ENCODE results near the gene KCNH4. TPM values are rescaled to one million over a fixed set of nuclear protein-coding genes. Genes with fewer than 3 reads are reported as not detected.

The KCNH4 gene
- total and polyA plus RNA-seq, 2 donors (not counting 1 experiment from before 2014, with no cell fraction given), result 0.62 to 1.0 TPM

GRCh38 chr17:42184713-42185620 lies 4.0 kb upstream of the KCNH4 start, which contains the start of gene HCRT:
HCRT (minus strand) TSS chr17:42185452; CDS start chr17:42185365, 87 bp downstream.
- H3K27ac ChIP-seq (ENCODE audit: low read length in 2 of 2), result peak within 1 kb of the TSS in 1 of 2 donors; percentile 95
- no peaks in the 10 kb centered on the region for H3K27me3 Mint-ChIP-seq

More at GRCh38 chr17:42184713-42185620, 4.0 kb upstream of the KCNH4 start, which contains the start of gene HCRT:
- CTCF ChIA-PET, result interaction anchor here (0.9 to 2.5 kb wide), 9 partner anchors 10 to 221 kb away, joined by 3 to 11 read pairs (median 4); partner anchors contain the start of gene GHDC
- peaks cover 30 to 42% of the 10 kb centered on the region in 2 donors for H3K4me1 ChIP-seq (ENCODE audit: control insufficient read depth in 2 of 2, insufficient read depth in 2 of 2, low read length in 2 of 2)
- H3K27me3 ChIP-seq (replicated peaks in 1 of 4; ENCODE audit: control extremely low read depth in 1 of 4, control insufficient read depth in 3 of 4, insufficient read depth in 4 of 4, low read length in 3 of 4), result peaks cover 0 to 13% (median 2%) of the 10 kb centered on the region in 4 experiments
- no peak for ATAC-seq (ENCODE audit: low read depth)
- 98% methylated on average over 7 of the region's 11 CpGs for WGBS (ENCODE audit: insufficient coverage)
- peaks cover 40% of the 10 kb centered on the region for H3K4me1 Mint-ChIP-seq
- H3K9ac ChIP-seq (ENCODE audit: low read length), result peak within 1 kb of the TSS; percentile 77
- TF ChIP-seq EZH2 (IDR thresholded peaks at IDR 0.05; ENCODE audit: borderline replicate concordance, insufficient read depth, low read depth, low read length, poor library complexity, severe bottlenecking), result no peak
- TF ChIP-seq CTCF (IDR thresholded peaks at IDR 0.05), result no peak
- H3K36me3 ChIP-seq (replicated peaks in 1 of 2; ENCODE audit: control extremely low read depth in 1 of 2, control insufficient read depth in 1 of 2, extremely low read depth in 1 of 2, insufficient read depth in 2 of 2, low read length in 1 of 2), result no peaks in the 10 kb centered on the region
- H3K79me2 ChIP-seq (ENCODE audit: control insufficient read depth, insufficient read depth, low read length), result no peaks in the 10 kb centered on the region
- no peak for DNase-seq
- intact Hi-C loops (cut with micrococcal nuclease), result loop anchor here (1.0 to 5.0 kb wide), 5 partner anchors 9 to 1368 kb away; partner anchors contain the start of genes ATP6V0A1 and GHDC
- H3K27ac Mint-ChIP-seq, result peak within 1 kb of the TSS; percentile 93
- H3K4me3 ChIP-seq (ENCODE audit: control extremely low read depth in 1 of 5, extremely low read depth in 1 of 5, insufficient read depth in 1 of 5, low read depth in 2 of 5, low read length in 4 of 5), result peak within 1 kb of the TSS in 4 of 5 experiments; percentile 64 to 81 (median 77)
- H3K4me2 ChIP-seq (replicated peaks; ENCODE audit: low read depth, low read length, poor library complexity, severe bottlenecking), result peak within 1 kb of the TSS; percentile 88
- peak within 1 kb of the TSS; percentile 93 for H3K4me3 Mint-ChIP-seq
- no peaks in the 10 kb centered on the region for H3K9me3 Mint-ChIP-seq (ENCODE audit: insufficient read depth)
- peak within 1 kb of the TSS; percentile 84 for H2AFZ ChIP-seq (ENCODE audit: insufficient read depth, low read depth, low read length, poor library complexity, severe bottlenecking)
- H4K20me1 ChIP-seq (ENCODE audit: control insufficient read depth, insufficient read depth, low read length, poor library complexity, severe bottlenecking), result no peaks in the 10 kb centered on the region
- peaks cover 0 to 9% (median 0%) of the 10 kb centered on the region in 3 donors for H3K9me3 ChIP-seq (ENCODE audit: control extremely low read depth in 1 of 3, control insufficient read depth in 2 of 3, insufficient read depth in 1 of 3, low read length in 2 of 3)
- POLR2A ChIA-PET, result interaction anchor here (1.4 to 2.5 kb wide), 4 partner anchors 9 to 104 kb away, joined by 3 to 11 read pairs (median 7); partner anchors contain the start of genes GHDC, KAT2A and STAT5A

All from B cell (primary cell).